WERI-Rb-1 (cell line): ENCODE results near the gene ARGFX.

Experiments
- DNase-seq: peaks from one replicate; pipeline ENCODE4 v3.0.0-alpha.2; 2020
- H3K27ac ChIP-seq: fragments of 250-450 bp; sonication (Bioruptor Pico); 2 replicates; pipeline ENCODE4 v1.5.1; 2020; ENCODE audit warnings: mild to moderate bottlenecking, moderate library complexity
- H3K27me3 ChIP-seq: fragments of 250-450 bp; sonication (Bioruptor Pico); 2 replicates; pipeline ENCODE4 v1.5.1; 2021; ENCODE audit warnings: mild to moderate bottlenecking, low read depth, moderate library complexity; ENCODE audit not compliant: insufficient read depth, severe bottlenecking
- H3K36me3 ChIP-seq: fragments of 250-450 bp; sonication (Bioruptor Pico); 2 replicates; pipeline ENCODE4 v1.5.1; 2020; ENCODE audit warnings: mild to moderate bottlenecking, moderate library complexity
- H3K4me3 ChIP-seq: 2 replicates; pipeline ENCODE4 v1.5.1; 2011; ENCODE audit warnings: low read depth, mild to moderate bottlenecking, control low read depth, low read length
- H3K9me3 ChIP-seq: fragments of 250-450 bp; sonication (Bioruptor Pico); 2 replicates; pipeline ENCODE4 v1.5.1; 2021; ENCODE audit warnings: mild to moderate bottlenecking, moderate library complexity; ENCODE audit not compliant: severe bottlenecking
- TF ChIP-seq, protein P1 (sequence below): IDR thresholded peaks from 2 replicates; pipeline ENCODE4 v1.5.1; 2011; ENCODE audit warnings: low read depth, mild to moderate bottlenecking, control low read depth, inconsistent platforms, low read length

Gene ARGFX

DNA sequence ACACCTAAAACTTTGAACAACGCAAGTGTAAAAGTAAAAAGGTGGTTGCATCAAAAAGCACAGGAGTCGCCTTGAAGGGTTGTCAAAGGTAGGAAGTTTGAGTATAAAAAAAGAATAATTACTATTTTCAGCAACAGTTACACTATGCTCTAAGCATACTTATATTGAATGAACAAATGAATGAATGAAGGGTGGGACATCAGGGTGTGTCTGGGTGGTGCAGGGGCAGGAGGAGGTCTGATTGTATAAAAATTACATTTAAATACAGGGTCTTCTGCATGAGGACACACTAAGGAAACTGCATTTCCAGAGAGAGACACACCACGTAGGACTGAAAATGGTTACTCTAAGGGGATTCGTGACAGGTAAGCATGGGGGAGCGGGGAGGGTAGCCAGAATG, at the start of gene ARGFX:
TSS of gene ARGFX (plus strand) at position 301 of the 400 bp plus-strand sequence. CDS start 2,765 bp downstream, outside the sequence.
- TF ChIP-seq, protein P1, sequence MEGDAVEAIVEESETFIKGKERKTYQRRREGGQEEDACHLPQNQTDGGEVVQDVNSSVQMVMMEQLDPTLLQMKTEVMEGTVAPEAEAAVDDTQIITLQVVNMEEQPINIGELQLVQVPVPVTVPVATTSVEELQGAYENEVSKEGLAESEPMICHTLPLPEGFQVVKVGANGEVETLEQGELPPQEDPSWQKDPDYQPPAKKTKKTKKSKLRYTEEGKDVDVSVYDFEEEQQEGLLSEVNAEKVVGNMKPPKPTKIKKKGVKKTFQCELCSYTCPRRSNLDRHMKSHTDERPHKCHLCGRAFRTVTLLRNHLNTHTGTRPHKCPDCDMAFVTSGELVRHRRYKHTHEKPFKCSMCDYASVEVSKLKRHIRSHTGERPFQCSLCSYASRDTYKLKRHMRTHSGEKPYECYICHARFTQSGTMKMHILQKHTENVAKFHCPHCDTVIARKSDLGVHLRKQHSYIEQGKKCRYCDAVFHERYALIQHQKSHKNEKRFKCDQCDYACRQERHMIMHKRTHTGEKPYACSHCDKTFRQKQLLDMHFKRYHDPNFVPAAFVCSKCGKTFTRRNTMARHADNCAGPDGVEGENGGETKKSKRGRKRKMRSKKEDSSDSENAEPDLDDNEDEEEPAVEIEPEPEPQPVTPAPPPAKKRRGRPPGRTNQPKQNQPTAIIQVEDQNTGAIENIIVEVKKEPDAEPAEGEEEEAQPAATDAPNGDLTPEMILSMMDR, result no peak
- peak within 1 kb of the TSS; percentile 19 for H3K27ac ChIP-seq
- no peak for DNase-seq

DNA sequence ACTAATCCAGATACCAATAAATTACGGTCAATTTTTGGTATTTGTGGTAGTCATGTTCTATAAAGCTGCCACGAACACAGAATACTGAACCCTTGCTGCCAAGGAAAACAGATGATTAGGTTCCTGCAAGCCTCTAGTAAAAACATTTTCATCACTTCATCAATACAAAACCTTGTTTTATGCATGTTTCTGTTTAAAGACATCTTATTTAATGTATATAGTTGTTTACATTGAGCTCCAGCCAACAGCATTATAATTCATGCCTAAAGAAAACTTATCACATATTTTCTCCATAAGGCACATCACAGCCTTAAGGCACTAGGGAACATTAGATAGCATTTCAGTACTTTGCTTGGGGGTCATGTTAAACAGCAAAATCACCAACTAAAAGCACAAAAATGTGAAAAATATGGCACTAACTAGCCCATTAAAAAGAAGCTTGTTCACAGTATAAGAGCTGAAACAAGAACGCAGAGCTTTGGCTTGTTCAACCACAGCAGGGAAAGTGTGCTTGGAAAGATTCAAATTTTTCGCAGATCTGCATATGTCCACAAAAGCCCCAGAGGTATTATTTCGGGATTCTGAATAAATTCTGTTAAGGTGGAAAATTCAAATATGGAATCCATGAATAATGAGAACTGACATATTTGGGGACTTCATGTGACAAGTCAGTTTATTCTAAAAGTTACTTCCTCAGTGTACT, 49.6 kb upstream of the ARGFX start:
- H3K9me3 ChIP-seq, result peaks cover 5% of the 10 kb centered on the region
- TF ChIP-seq, protein P1, result no peak
- peaks cover 47% of the 10 kb centered on the region for H3K36me3 ChIP-seq
- H3K27me3 ChIP-seq, result no peaks in the 10 kb centered on the region
- H3K4me3 ChIP-seq, result no peak overlapping the region
- DNase-seq, result no peak
- H3K27ac ChIP-seq, result no peak overlapping the region

More for the DNA sequence above, at the start of gene ARGFX:
- Histone ChIP-seq H3K4me3 (no peak within 1 kb of the TSS), H3K9me3 (no peaks in the 10 kb centered on the region), H3K36me3 (no peaks in the 10 kb centered on the region), H3K27me3 (no peaks in the 10 kb centered on the region)

DNA sequence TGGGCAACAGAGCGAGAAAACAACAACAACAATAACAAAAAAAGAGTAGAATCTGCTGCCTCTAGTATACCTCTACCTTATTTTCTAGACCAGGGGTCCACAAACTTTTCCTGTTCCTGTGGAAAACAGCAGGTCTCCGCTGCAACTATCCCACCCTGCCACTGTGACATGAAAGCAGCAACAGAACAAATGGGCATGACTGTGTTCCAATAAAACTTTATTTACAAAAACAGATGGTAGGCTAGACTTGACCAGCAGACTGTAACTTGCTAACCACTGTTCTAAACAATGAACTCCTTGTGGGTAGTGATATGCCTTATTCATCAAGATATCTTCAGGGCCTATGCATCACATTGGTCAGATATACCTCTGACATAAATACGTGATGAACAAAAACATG, 47.2 kb upstream of the ARGFX start:
- Histone ChIP-seq H3K9me3 (peaks cover 5% of the 10 kb centered on the region), H3K27ac (no peak overlapping the region), H3K4me3 (no peak overlapping the region), H3K27me3 (no peaks in the 10 kb centered on the region), H3K36me3 (peaks cover 53% of the 10 kb centered on the region)
- no peak for DNase-seq
- TF ChIP-seq, protein P1, result no peak

- no peaks in the 10 kb centered on the region for H3K9me3 ChIP-seq
- DNase-seq, result no peak
- H3K4me3 ChIP-seq, result no peak overlapping the region
- TF ChIP-seq, protein P1, result peak; percentile 35; the same call in 1 of the 2 replicates
- no peaks in the 10 kb centered on the region for H3K27me3 ChIP-seq
- no peak overlapping the region for H3K27ac ChIP-seq
- H3K36me3 ChIP-seq, result peaks cover 57% of the 10 kb centered on the region
These were observed 38.4 kb upstream of the ARGFX start for GRCh38 chr3:121529308-121529707.

- DNase-seq, result no peak
- Histone ChIP-seq H3K36me3 (peaks cover 65% of the 10 kb centered on the region), H3K27ac (no peak overlapping the region), H3K27me3 (no peaks in the 10 kb centered on the region), H3K4me3 (no peak overlapping the region), H3K9me3 (no peaks in the 10 kb centered on the region)
- TF ChIP-seq, protein P1, result no peak
These were observed 36.5 kb upstream of the ARGFX start for GRCh38 chr3:121531269-121531668.

DNA sequence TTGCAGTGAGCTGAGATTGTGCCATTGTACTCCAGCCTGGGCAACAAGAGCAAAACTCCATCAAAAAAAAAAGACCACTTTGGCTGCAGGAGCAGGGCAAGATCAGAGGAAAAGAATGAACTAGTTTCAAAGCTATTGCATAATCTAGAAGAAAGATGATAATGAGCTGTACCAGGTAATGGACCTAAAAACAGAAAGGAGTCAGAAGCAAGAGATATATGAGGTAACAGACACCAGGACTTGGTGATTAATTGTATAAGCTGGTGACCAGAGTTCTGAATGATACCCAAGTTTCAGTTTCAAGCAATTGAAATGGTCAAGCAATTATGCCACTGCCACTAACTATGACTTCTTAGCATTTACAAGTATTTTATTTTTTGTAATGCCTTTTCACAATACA, 24.8 kb upstream of the ARGFX start:
- TF ChIP-seq, protein P1, result no peak
- Histone ChIP-seq H3K4me3 (no peak overlapping the region), H3K27ac (no peak overlapping the region), H3K27me3 (no peaks in the 10 kb centered on the region), H3K9me3 (no peaks in the 10 kb centered on the region), H3K36me3 (peaks cover 44% of the 10 kb centered on the region)
- DNase-seq, result no peak
